Neural crest cell (in vitro differentiated cells): ENCODE measurements around the gene WDR37. TPM values are rescaled to one million over a fixed set of nuclear protein-coding genes. Genes with fewer than 3 reads are reported as not detected.

Experiments
- DNase-seq: peaks from one replicate; pipeline ENCODE4 v3.0.0; 2021; ENCODE audit warnings: low read depth, mixed read lengths, low spot score
- H3K27ac Mint-ChIP-seq: one replicate; pipeline ENCODE4 v1.8.0; 2021; ENCODE audit warnings: mild to moderate bottlenecking, mixed read lengths; ENCODE audit not compliant: unreplicated experiment
- H3K27me3 Mint-ChIP-seq: 2 replicates; pipeline ENCODE4 v1.8.0; 2021; ENCODE audit warnings: low read depth, mild to moderate bottlenecking, mixed read lengths
- H3K36me3 Mint-ChIP-seq: 2 replicates; pipeline ENCODE4 v1.8.0; 2021; ENCODE audit warnings: low read depth, mild to moderate bottlenecking, mixed read lengths
- H3K4me1 Mint-ChIP-seq: 2 replicates; pipeline ENCODE4 v1.8.0; 2021; ENCODE audit warnings: mixed read lengths
- H3K4me3 Mint-ChIP-seq: one replicate; pipeline ENCODE4 v1.8.0; 2021; ENCODE audit warnings: mild to moderate bottlenecking, mixed read lengths
- H3K9me3 Mint-ChIP-seq: 2 replicates; pipeline ENCODE4 v1.8.0; 2021; ENCODE audit warnings: mixed read lengths
- total RNA-seq: library from RNA; stranded (reverse); gene quantifications from 2 replicates; pipeline ENCODE4 v1.2.1, GENCODE V29; 2021
- TF ChIP-seq, protein P1 (sequence below): fragments of 200-600 bp; sonication (generic); conservative IDR thresholded peaks from 2 replicates; pipeline ENCODE4 v1.5.0; 2021; ENCODE audit warnings: antibody characterized with exemption, mild to moderate bottlenecking

The WDR37 gene
- total RNA-seq, 1 donor from 2014 or later, result 19.5 TPM

DNA sequence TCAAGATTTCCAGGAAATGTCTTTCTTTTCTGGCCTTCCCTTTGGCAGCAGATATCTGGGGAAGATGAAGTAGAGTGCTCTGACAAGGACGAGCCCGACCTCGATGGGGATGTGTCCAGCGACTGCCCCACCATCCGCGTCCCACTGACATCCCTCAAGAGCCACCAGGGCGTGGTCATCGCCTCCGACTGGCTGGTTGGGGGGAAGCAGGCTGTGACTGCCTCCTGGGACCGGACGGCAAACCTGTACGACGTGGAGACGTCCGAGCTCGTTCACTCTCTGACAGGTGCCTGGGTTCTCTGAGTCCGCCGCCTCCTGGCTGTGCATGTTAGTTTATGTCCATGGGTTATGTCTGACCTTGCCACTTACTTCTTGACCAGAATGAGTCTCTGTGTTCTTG is 47.4 kb downstream of the WDR37 start:
- no peaks in the 10 kb centered on the region for H3K9me3 Mint-ChIP-seq
- H3K4me1 Mint-ChIP-seq, result no peaks in the 10 kb centered on the region
- no peak overlapping the region for H3K4me3 Mint-ChIP-seq
- TF ChIP-seq, protein P1, sequence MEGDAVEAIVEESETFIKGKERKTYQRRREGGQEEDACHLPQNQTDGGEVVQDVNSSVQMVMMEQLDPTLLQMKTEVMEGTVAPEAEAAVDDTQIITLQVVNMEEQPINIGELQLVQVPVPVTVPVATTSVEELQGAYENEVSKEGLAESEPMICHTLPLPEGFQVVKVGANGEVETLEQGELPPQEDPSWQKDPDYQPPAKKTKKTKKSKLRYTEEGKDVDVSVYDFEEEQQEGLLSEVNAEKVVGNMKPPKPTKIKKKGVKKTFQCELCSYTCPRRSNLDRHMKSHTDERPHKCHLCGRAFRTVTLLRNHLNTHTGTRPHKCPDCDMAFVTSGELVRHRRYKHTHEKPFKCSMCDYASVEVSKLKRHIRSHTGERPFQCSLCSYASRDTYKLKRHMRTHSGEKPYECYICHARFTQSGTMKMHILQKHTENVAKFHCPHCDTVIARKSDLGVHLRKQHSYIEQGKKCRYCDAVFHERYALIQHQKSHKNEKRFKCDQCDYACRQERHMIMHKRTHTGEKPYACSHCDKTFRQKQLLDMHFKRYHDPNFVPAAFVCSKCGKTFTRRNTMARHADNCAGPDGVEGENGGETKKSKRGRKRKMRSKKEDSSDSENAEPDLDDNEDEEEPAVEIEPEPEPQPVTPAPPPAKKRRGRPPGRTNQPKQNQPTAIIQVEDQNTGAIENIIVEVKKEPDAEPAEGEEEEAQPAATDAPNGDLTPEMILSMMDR, result no peak
- H3K36me3 Mint-ChIP-seq, result peaks cover 20% of the 10 kb centered on the region
- no peaks in the 10 kb centered on the region for H3K27me3 Mint-ChIP-seq
- DNase-seq, result no peak
- no peak overlapping the region for H3K27ac Mint-ChIP-seq

DNA sequence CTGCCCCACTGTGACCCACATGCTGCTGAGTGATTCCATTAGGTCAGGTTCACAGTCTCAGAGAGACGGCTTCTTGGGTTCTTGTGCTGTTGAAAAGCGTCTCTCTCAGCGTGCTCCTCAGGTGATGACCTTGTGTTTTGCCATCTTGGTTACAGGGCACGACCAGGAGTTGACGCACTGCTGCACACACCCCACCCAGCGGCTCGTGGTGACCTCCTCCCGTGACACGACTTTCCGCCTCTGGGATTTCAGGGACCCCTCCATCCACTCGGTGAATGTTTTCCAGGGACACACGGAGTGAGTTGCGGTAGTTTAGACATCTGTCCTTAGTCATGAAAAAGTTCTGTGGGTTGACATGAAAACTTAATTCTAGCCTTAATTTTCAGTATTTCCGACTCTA is 48.8 kb downstream of the WDR37 start:
- no peaks in the 10 kb centered on the region for H3K27me3 Mint-ChIP-seq
- H3K9me3 Mint-ChIP-seq, result no peaks in the 10 kb centered on the region
- peaks cover 20% of the 10 kb centered on the region for H3K36me3 Mint-ChIP-seq
- no peak for DNase-seq
- peaks cover 2% of the 10 kb centered on the region for H3K4me1 Mint-ChIP-seq
- H3K4me3 Mint-ChIP-seq, result no peak overlapping the region
- TF ChIP-seq, protein P1, result no peak
- H3K27ac Mint-ChIP-seq, result no peak overlapping the region

DNA sequence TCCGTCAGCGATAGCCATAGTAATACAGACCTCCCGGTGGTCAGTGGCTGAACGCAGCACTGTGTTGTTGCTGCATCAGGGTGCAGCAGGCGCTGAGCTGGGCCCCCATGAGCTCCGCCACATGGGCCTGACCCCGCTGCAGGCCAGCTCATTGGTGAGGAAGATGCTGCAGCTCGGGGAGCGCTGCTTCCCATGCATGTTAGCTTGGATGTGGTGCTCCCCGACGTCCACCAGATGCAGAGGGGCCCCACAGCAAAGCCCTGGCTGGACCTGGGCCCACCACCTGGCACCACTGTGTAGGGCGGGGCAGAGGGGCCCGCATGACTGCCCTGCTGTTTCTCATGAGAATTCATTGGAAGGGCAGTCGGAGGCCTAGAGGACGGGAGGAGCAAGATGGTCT is 50.8 kb downstream of the WDR37 start:
- Mint-ChIP-seq H3K27ac (no peak overlapping the region), H3K4me1 (peaks cover 7% of the 10 kb centered on the region), H3K9me3 (no peaks in the 10 kb centered on the region), H3K36me3 (peaks cover 21% of the 10 kb centered on the region), H3K4me3 (no peak overlapping the region), H3K27me3 (no peaks in the 10 kb centered on the region)
- DNase-seq, result no peak
- TF ChIP-seq, protein P1, result no peak

DNA sequence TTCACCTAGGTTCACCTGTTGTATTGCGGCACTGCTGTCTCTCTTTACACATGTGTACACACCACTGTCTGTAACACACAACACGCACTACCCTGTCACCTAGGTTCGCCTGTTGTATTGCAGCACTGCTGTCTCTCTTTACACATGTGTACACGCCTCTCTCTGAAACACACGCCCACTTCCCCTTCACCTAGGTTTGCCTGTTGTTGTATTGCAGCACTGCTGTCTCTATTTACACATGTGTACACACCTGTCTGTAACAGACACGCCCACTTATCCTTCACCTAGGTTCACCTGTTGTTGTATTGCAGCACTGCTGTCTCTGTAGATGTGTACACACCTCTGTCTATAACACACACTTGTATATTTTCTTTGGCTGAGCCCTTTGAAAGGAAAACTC is 51.5 kb downstream of the WDR37 start:
- peaks cover 18% of the 10 kb centered on the region for H3K36me3 Mint-ChIP-seq
- no peaks in the 10 kb centered on the region for H3K27me3 Mint-ChIP-seq
- no peak for DNase-seq
- TF ChIP-seq, protein P1, result no peak
- peaks cover 7% of the 10 kb centered on the region for H3K4me1 Mint-ChIP-seq
- H3K9me3 Mint-ChIP-seq, result no peaks in the 10 kb centered on the region
- no peak overlapping the region for H3K4me3 Mint-ChIP-seq
- H3K27ac Mint-ChIP-seq, result no peak overlapping the region

DNA sequence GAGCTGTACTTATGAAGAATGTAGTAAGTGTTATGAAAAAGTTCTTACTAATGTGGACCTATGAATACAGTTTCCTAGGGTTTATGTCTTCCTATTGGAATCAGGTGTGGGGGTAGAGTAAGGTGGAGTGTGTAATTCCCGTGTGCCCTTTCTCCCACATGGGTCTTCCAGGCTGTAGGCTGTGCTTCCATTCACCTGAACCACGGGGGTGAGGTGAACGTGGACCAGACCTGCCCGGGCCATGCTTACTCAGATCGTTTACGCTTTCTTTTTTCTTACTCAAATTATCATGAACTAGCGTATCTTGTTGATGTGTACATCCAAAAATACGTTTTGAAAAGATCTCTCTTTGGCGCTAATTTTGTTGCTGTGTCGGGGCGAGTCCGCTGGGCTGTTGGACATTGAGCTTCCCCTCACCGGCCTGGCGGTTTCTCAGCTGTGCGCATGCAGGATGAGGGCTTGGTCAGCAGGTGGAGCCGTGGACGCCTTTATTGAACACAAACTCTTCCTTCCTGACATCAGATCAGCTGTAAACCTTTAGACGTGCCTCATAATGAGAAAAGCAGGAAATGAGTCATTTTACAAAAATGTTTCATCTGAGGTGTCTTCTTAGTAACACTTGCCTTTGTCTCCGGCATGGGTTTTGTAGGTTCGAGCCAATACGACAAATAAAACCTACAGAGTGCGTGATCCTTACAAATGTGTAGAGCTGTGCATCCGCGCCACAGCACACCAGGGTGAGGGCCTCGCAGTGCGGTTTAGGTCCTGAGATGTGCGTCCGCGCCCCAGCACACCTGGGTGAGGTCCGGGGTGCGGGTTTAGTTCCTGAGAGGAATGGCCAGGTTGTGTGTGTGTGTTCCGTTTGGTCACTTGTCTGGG is 53.8 kb downstream of the WDR37 start:
- DNase-seq, result peak; percentile 66
- peaks cover 15% of the 10 kb centered on the region for H3K36me3 Mint-ChIP-seq

More for the DNA sequence above, 53.8 kb downstream of the WDR37 start:
- no peak overlapping the region for H3K4me3 Mint-ChIP-seq
- peaks cover 7% of the 10 kb centered on the region for H3K4me1 Mint-ChIP-seq
- no peaks in the 10 kb centered on the region for H3K27me3 Mint-ChIP-seq
- H3K27ac Mint-ChIP-seq, result peak overlapping the region; percentile 29
- no peaks in the 10 kb centered on the region for H3K9me3 Mint-ChIP-seq
- TF ChIP-seq, protein P1, result peak; percentile 83
